ENCODE measurements around the gene LSR.
"Not testable (repeated sequence)": the region's sequence is repeated elsewhere in the genome, so short reads cannot be mapped to it uniquely, and the experiment has no call there.

Gene LSR

DNA sequence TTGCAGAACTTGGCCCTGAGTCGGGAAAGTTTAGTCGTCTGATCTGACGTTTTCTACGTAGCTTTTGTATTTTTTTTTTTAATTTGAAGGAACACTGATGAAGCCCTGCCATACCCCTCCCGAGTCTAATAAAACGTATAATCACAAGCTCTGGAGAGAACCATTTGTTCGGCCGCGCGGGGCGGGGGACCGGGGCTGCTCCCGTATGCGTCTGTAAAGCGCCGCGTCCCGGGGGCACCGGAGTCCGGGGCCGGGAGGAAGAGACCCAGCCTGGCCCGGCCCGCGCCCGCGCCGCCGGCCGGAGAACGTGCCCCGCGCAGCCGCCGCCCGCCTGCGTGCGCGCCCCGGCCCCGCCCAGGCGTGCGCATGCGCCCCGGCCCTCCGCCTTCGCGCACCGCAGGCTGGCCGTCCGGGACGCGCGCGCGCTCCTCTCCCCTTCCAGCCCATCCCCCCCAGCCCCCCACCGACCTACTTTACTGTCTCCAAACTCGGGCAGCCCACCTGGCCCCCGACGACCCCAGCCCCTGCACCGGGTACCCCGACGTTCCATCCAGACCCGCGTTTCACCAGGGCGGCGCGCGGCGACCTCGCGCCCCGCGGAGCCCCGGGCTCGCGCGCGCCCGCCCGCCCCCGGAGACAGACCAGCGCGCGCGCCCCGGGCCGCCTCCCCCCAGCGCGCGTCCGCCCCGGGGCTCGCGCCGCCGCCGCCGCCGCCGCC is 19.2 kb downstream of the LSR start:
- peak; percentile 73 for DNase-seq

DNA sequence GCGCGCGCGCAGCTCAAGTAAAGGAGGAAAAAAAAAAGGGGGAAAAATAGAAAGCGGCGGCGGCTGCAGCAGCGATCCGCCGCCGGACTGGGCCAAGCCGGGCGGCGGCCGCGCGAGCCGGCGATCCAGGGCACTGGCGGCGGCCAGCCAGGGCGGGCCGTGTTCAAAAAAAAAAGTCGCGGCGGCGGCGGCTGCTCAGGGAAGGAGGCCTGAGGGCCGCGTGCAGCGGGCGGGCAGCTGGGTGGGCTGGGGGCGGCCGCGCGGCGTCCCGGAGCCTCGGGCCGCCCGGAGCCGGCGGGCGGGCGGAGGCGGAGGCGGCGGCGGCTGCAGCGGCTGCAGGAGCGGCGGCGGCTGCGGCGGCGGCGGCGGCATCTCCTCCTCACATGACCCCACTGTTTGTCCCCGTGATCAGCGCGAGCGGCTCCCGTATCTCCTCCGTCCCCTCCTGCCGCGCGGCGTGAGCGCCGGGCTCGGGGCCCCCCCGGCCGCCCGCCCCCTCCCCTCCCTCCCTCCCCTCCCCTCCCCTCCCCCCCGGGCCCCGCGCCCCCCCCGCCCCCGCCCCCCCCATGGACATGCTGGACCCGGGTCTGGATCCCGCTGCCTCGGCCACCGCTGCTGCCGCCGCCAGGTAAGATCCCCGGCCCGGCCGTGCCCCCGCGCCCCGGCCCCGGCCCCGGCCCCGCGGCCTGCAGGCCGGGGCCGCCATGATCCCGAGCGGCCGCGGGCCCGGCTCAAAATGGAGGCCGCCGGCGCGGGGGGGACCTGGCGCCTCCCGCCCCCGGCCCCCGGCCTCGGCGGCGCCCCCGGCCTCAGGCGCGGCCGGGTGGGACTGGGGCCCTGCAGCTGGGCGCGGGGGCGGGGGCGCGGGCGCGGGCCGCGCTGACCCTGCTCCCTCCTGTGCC is 20.0 kb downstream of the LSR start, which contains the start of gene USF2:
TSS of gene USF2 (plus strand) at position 427 of the 902 bp plus-strand sequence. CDS start at position 567, 140 bp downstream.
- DNase-seq = peak; percentile 66

DNA sequence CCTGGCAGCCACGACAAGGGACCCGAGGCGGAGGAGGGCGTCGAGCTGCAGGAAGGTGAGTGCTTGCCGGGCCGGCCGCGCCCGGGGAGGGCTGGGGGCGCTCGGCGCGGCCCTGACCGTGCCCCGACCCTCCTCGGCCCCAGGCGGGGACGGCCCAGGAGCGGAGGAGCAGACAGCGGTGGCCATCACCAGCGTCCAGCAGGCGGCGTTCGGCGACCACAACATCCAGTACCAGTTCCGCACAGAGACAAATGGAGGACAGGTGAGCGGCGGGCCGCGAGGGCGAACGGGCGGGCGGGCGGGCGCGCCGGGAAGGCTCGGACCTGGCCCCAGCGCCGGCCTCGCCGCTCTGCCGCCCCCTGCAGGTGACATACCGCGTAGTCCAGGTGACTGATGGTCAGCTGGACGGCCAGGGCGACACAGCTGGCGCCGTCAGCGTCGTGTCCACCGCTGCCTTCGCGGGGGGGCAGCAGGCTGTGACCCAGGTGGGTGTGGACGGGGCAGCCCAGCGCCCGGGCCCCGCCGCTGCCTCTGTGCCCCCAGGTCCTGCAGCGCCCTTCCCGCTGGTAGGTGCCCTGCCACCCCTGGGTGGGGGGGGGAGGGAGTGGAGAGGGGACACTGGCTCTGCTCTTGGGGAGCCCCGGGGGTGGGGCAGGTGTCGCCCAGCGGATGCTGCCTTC is 20.8 kb downstream of the LSR start:
- DNase-seq = peak; percentile 84

DNA sequence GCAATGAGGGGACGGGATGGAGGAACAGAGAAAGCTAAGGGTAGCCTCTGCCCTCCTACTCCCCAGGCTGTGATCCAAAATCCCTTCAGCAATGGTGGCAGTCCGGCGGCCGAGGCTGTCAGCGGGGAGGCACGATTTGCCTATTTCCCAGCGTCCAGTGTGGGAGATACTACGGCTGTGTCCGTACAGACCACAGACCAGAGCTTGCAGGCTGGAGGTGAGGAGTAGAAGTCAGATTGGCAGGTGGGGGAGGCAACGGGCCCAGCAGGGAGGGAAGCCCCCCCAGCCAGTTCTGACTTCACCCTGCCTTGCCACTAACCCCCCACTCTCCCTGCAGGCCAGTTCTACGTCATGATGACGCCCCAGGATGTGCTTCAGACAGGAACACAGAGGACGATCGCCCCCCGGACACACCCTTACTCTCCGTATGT is 21.6 kb downstream of the LSR start:
- no peak for DNase-seq

DNA sequence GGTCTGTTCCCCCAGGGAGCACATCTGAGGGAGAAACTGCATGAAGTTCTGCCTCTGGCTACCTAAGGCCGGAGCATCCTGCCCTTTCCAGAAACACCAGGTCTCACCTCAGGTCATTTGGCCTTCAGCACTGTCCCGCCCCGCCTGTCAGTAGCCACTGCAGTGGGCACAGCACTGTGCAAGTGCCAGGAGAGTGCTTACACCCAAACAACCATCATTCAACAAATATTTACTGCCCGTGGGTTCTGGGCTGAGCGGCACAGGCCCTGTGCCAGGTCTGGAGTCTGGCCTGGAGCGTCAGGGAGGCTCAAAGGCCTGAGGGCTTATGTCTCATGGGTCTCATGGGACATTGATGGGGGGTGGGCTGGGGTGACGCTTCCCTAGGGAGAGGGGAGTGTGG is 22.7 kb downstream of the LSR start:
- no peak for DNase-seq

DNA sequence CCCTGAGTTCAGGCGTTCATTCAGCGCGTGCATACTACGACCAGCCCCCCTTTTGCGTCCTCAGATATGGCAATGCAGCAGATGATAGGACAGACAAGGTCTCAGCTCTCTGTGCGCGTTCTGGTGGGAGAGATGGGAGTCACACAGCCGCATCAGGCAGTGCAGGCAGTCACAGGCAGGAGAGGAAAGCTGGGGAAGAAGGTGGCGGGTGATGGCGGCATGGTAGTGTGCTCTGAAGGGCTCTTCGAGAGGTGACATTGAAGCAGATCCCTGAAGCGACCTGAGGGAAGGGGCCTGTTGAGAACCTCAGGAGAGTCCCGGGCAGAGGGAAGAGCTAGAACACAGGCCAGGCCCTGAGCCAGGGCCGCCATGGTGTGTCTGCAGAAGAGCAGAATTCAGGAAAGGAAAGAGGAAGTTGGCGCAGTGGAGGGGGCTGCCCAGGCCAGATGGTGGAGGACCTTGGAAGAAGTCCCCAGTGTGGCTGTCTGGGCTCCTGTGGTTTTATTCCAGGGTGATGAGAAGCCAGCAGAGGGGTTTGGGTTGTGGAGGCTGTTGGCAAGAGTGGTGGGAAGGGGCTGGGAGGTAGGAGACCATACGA is 23.4 kb downstream of the LSR start:
- no peak for DNase-seq

DNA sequence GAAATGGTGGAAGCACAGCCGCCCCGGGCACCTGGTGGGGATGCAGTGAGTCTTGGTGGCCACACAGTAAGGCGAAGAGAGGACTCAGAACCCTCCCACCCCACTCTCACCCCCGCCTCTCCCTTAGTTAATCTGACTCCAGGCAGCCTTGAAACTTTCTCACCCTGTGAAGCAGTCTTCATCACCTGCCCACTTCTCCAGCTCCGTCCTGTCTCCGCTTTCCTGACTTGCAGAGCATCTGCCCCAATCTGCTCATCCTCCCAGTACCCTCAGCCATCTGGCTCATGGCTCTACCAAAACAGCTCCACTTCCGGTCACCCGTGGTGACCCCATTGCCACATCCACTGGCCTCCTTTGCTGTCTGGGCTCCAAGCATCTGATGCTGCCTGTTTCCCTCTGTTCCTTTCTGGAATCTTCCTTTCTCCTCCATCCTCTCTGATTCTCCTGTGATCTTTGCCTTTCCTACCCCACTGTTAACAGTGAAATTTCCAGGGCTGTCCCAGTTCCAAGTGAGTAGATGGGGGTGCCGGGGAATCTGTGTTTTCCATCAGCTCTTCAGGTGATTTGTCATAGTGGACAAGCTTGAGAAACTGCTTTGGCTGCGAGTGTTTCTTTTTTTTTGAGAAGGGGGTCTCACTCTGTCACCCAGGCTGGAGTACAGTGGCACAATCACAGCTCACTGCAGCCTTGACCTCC is 24.3 kb downstream of the LSR start:
- no peak for DNase-seq

DNA sequence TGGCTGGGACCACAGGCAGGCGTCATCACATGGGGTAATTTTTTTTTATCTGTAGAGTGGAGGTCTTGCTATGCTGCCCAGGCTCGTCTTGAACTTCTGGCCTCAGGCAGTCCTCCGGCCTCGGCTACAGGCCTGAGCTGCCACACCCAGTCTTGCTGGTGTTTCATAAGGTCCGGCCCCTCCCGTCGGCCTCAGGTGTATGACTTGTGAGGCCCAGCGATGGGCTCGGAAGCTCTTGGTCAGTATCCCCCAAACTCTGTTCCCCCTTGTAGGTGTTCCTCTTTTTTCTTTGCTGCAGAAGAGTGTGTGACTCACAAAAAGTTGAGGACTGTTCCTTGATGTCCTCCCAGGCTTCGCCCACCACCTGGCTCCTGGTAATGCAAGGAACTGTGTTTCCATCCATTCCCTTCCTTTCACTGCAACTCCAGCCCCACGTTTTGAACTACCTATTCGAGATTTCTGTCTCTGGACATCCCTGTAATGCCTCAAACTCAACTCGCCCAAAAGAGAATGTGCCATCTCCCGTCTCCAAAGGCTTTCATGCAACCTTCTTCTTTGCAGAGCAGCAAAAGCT is 25.0 kb downstream of the LSR start:
- DNase-seq = no peak

DNA sequence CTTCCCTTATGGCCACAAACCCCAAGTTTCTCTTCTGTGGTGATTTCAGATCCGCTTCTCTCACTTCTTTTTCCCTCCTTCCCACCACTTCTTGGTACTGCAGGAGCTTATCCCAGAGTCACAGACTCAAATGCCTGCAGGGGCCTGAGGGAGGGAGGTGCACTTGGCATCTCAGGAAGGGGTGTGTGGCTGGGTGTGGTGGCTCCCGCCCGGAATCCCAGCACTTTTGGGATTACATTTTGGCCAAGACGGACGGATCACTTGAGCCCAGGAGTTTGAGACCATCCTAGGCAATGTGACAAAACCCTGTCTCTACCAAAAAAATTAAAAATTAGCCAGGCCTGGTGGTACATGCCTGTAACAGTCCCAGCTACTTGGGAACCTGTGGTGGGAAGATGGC is 25.5 kb downstream of the LSR start:
- DNase-seq = no peak

DNA sequence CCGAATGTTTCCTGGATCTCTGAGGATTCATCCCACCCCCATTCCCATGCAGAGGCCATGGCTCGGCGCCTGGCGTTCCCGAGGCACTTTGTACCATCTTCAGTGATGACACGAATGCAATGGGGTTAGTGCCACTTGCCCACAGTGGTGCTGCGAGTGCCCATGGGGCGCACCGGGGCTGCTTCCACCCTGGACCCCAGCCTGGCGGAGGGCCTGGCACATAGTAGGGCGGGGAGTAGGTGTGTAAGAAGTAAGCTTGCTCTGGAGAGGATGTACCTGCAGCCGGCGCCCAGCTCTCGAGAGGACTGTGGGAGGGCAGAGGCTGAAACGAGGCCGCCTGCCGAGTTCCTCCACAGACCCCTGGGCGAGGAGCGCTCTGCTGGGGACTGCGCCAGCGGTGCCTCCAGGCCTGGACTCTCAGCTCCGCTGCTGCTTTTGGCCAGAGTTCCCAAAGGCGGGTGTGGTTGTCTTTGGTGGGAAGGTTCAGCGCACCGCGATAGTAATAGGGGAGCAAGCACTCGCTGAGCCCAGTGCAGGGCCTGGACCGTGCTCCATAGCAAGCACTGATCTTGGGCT is 28.0 kb downstream of the LSR start:
- no peak for DNase-seq

DNA sequence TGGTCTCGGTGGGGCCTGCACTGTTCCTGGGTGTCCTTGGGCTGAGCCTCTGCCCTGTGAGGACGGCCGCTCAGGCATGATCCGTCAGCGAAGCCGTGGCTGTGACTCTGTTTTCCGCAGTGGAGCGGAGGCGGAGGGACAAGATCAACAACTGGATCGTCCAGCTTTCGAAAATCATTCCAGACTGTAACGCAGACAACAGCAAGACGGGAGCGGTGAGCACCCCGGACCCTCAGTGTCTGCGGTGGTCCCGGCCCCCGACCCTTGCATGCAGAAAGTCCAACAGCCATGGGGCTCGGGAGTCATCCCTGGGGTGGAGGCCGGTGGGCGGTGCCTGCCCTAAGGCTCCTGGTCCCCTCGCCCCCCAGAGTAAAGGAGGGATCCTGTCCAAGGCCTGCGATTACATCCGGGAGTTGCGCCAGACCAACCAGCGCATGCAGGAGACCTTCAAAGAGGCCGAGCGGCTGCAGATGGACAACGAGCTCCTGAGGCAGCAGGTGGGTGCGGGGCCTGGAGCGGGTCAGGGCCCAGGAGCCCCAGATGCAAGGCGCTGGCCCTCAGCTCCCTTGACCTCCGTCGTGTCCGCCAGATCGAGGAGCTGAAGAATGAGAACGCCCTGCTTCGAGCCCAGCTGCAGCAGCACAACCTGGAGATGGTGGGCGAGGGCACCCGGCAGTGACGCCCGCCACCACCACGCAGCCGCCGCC is 29.9 kb downstream of the LSR start:
- DNase-seq = no peak

DNA sequence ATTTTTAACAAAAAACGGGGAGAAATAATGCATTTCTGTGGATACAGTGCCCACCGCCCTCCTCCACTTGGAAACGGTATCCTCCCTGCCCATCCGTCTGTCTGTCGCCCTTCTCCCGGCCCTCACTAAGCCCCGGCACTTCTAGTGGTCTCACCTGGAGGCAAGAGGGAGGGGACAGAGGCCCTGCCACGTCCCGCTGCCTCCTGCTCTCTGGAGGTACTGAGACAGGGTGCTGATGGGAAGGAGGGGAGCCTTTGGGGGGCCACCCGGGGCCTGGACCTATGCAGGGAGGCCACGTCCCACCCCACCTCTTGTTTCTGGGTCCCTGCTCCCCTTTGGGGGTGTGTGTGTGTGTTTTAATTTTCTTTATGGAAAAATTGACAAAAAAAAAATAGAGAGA is 30.6 kb downstream of the LSR start:
- DNase-seq = no peak

DNA sequence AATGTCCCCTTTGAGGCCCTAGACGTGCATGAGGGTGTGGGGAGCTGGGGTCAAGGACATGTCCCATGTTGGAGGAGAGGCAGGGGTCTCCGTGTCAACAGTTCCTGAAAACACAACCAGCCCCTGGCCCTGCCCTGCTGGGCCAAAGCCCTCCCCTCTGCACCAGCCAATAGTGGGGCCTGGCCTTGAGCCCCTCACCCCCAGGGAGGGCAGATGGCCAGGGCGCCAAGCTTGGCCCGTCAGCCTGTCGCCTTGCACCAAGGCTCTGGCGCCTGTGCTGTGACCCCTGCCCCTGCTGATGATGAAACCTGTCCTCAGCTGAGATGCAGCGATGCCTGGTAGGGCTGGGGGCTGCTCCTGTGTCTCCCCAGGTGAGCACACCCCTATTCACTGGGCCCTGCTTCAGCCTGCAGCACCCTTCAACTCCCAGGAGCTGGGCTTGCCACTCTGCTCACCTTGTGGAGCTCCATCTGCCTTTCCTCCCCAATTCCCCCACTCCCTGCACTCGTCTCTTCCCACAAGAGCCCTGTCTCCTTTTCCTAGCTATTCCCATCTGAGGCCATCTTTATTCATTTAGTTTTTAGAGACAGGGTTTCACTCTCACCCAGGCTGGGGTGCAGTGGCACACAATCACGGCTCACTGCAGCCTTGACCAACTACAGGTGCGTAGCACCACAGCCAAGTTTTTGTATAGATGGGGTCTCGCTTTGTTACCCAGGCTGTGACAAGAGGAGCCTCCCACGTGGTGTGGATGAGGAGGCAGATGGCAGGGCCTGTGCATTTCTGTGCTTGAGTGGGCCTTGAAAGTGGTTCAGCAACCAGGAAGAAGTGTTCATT is 31.4 kb downstream of the LSR start:
- DNase-seq = no peak

DNA sequence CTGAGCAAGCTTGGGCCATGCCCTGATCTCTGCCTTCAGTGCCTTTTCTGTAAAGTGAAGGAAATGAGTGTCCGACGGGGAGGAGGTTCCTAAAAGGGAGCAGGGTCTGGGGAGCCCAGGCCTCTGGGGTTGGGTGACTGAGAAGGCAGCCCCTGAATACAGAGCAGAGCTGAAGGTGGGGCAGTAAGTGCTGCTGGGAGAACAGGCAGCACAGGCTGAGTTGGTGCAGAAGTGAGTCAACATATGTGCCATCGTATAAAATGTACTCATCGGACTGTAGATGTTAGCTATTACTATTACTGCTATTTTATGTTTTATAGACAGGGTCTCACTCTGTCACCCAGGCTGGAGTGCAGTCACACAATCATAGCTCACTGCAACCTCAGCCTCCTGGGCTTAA is 32.5 kb downstream of the LSR start:
- DNase-seq = no peak

DNA sequence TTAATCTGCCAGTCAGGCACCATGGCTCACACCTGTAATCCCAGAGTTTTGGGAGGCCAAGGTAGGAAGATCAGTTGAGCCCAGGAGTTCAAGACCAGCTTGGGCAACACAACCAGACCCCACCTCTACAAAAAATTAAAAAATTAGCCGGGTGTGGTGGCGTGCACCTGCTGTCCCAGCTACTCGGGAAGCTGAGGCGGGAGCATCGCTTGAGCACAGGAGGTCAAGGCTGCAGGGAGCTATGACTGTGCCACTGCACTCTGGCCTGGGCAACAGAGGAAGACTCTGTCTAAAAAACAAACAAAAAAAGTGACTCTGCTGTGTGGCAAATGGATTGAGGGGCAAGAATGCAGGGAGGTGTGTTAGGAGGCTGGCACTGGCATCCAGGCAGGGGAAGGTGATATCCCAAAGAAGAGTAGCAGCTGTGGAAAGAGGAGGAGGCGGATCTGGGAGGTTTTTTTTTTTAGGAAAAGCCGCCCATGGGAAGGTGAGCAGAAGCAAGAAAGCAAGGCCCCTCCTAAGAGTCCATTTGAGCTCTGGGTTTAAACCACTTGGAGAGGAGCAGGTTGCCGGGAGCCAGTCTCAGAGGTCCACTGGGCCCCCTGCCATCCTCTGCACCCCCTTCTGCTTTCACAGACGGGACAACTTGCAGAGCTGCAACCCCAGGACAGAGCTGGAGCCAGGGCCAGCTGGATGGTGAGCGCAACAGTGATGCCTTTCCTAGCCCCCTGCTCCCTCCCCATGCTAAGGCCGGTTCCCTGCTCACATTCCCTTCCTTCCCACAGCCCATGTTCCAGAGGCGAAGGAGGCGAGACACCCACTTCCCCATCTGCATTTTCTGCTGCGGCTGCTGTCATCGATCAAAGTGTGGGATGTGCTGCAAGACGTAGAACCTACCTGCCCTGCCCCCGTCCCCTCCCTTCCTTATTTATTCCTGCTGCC is 35.6 kb downstream of the LSR start:
- DNase-seq = no peak

DNA sequence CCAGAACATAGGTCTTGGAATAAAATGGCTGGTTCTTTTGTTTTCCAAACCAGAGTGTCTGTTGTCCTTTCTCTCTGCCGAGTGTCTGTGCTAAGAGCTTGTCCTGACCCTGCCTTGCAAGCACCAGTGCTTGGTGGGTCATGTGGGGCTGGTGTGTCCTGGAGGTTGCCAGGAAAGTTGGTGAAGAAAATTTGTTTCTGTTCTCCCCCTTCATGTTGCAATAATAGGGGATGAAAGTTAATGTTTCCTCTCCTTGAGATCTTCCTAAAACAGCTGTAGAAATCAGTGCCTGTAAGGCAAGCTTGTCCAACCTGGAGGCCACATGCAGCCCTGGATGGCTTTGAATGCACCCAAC is 36.3 kb downstream of the LSR start:
- no peak for DNase-seq

DNA sequence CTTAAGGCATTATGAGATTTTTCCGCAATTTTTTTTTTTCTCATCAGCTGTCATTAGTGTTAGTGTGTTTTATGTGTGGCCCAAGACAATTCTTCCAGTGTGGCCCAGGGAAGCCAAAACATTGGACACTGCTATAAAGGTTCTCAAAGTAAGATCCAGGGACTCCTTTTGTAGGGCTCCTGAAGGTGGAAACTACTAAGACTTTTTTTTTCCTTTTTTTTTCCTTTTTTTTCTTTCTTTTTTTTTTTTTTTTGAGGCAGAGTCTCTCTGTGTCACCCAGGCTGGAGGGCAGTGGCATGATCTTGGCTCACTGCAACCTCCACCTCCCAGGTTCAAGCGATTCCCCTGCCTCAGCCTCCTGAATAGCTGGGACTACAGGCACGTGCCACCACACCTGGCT is 36.7 kb downstream of the LSR start:
- not testable (repeated sequence) for DNase-seq

DNA sequence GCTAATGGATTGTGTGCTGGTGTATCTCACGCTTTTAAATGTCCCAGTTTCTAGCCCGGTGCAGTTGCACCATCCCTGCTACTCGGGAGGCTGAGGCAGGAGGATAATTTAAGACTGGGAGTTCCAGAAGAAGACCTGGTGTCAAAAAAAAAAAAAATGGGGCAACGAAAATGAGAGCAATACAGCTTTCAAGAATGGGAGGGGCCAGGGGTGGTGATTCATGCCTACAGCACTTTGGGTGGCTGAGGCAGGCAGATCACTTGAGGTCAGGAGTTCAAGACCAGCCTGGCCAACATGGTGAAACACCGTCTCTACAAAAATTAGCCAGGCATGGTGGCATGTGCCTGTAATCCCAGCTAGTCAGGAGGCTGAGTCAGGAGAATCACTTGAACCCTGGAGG is 37.3 kb downstream of the LSR start:
- not testable (repeated sequence) for DNase-seq

DNA sequence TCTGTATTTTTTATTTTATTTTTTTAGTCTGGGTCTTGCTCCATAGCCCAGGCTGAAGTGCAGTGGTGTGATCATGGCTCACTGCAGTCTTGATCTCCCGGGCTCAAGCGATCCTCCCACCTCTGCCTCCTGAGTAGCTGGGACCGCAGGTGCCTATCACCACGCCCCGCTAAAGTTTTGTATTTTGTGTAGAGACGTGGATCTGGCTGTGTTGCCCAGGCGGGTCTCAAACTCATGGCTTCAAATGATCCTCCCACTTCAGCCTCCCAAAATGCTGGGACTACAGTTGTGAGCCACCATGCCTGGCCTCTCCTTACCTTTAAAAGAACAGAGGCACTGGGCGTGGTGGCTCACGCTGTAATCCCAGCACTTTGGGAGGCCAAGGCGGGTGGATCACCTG is 38.9 kb downstream of the LSR start:
- no peak for DNase-seq
